GM19372 (cell line): Measurements from ENCODE around the gene AGMAT.
"Not testable (repeated sequence)": the region's sequence is repeated elsewhere in the genome, so short reads cannot be mapped to it uniquely, and the experiment has no call there.

Source experiments
- ATAC-seq: cut with Tn5 transposase; IDR thresholded peaks from one replicate; pipeline ENCODE4 v1.9.1; 2021; ENCODE audit warnings: mild to moderate bottlenecking, low read depth, moderate library complexity; ENCODE audit not compliant: unreplicated experiment

The AGMAT gene

GRCh38 chr1:15616373-15617172, 31.7 kb upstream of the AGMAT start:
- ATAC-seq = peak; percentile 14

GRCh38 chr1:15610167-15610566, 25.3 kb upstream of the AGMAT start:
- no peak for ATAC-seq

- no peak for ATAC-seq
Observed at GRCh38 chr1:15609631-15610030, 24.8 kb upstream of the AGMAT start.

GRCh38 chr1:15605398-15606383, 20.8 kb upstream of the AGMAT start:
- no peak for ATAC-seq

GRCh38 chr1:15604400-15604799, 19.5 kb upstream of the AGMAT start:
- not testable (repeated sequence) for ATAC-seq

GRCh38 chr1:15603966-15604282, 19.1 kb upstream of the AGMAT start:
- ATAC-seq = not testable (repeated sequence)

GRCh38 chr1:15603050-15603965, 18.5 kb upstream of the AGMAT start:
- ATAC-seq = peak; percentile 96

- no peak for ATAC-seq
Observed at GRCh38 chr1:15598436-15598835, 13.6 kb upstream of the AGMAT start.

- no peak for ATAC-seq
Observed at GRCh38 chr1:15595809-15596617, 11.2 kb upstream of the AGMAT start.

GRCh38 chr1:15592285-15592684, 7.4 kb upstream of the AGMAT start:
- ATAC-seq = no peak

GRCh38 chr1:15583016-15583706, 1.7 kb downstream of the AGMAT start:
- ATAC-seq = no peak

GRCh38 chr1:15579683-15580047, 5.2 kb downstream of the AGMAT start:
- ATAC-seq = no peak

- no peak for ATAC-seq
Observed at GRCh38 chr1:15578921-15579682, 5.7 kb downstream of the AGMAT start.

- ATAC-seq = no peak
Observed at GRCh38 chr1:15577691-15578090, 7.2 kb downstream of the AGMAT start.

GRCh38 chr1:15575549-15576150, 9.2 kb downstream of the AGMAT start:
- no peak for ATAC-seq

- no peak for ATAC-seq
Observed at GRCh38 chr1:15574741-15575140, 10.1 kb downstream of the AGMAT start.

- ATAC-seq = no peak
Observed at GRCh38 chr1:15573477-15573876, 11.4 kb downstream of the AGMAT start.

GRCh38 chr1:15571266-15571665, 13.6 kb downstream of the AGMAT start:
- ATAC-seq = no peak
